NCI-H187 (cell line): Measurements from ENCODE around the gene AVEN.

ENCODE experiments used
- DNase-seq, 2 experiments: peaks; one replicate each; lab custom pipeline; 2025; lab: John Stamatoyannopoulos, UW

Gene AVEN

DNA sequence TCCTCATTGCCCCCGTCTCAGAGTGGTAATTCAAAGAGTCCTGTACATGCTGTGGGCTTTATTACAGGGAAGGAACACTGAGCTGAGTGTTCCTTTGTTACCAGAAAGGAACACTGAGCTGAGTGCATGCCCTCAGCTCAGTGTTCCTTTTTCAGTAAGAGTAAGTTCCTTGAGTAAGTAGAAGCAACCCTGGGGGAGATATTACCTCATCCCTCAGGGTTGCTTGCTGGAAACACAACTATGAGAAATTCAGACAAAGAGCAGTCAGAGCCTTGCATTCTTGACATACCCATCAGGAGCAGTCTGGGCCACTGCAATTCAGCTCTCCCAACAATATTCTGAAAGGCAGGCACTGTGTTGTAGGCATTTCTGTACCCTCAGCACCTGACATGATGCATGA lies 53.7 kb downstream of the AVEN start:
- no peak for DNase-seq

DNA sequence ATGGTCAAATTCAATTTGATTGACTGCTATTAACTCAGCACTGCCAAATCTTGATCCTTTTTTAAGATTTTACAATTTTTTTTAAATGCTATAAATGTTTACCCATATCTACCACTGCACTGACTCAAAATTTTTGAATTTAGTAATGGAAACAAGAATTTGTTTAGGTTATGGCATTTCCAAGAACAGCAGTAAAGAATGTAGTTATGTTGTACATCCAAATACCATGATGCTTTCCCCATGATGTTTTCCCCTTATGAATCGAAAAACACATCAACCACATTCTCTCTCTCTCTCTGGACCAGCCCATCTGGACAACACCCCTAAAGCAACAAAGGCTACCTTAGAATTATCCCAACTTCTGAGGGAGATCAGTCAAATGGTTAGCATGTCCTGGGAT lies 56.5 kb downstream of the AVEN start:
- DNase-seq = no peak

DNA sequence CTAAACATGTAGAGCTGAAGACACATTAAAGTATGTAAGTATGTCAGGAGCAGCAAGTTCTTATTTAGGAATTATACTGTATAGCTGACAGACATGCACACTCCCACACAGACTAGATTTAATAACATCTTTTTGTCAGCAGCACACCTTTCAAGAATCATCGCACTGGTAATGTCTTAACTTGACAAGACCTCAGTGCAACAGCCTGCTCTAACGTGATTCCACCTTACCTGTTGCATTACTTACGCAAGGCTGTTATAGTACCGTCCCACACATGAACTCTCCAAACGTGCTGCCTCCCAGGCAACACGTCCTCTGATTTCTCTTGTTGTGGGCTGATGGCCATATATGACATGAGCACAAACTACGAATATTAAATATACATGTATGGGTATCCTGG lies 58.8 kb downstream of the AVEN start:
- no peak for DNase-seq

DNA sequence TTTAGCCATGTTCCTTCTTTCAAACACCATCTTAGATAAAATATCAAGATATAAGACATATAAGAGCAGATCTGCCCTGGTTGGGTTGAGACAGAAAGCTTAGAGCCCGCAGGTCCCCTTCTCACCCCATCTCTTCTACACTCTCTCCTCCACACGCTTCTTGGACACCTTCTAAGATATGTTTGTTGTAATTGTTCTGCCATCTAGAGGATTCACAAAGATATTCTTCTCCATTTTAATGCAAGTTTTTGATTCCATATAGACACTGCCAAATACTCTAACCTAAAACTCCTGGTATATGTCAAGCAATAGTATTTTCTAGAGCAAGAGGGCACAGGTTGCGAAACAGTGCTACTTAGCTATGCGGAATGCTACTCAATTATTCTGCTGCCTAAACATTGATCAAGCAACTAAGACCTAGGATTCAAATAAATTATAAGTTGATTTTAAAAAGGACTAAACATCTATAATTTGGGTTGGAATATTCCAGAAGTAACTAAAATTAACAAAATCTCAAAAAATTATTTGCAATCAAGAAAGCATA lies 63.9 kb downstream of the AVEN start:
- DNase-seq = no peak

DNA sequence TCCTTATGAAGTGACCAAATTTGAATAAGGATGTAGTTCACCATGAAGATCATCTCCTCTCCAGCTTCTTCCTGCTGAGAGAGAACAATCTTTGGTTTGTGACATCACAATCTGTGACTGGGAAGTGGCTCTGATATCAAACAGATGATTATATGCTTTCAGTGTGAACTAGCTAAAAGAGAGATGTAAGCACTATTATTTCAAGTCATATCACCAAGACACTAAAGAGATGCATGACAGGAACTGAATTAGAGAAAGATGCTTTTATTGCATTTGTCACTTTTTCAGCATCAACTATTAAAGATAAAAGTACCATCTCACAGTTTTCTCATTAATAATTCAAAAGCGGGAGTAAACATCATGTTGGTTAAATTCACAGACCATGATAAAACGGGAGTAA lies 67.2 kb downstream of the AVEN start:
- no peak for DNase-seq

DNA sequence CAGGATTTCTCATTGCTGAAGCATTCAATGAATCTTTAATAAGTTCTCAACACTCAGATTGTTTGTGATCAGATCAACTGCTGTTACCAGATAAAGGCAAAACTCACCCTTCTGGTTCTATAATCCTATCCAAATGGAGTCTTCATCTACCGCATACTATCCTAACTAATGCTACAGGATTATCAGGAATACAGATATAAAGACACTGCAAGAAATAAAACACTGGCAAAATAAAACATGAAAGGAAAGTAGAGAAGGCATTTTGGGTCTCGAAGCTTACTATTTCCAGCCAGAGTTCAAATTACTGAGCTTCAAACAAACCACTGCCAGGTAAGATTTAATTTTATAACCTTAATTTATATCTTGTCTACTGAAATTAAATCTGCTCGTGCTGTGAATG lies 70.2 kb downstream of the AVEN start:
- no peak for DNase-seq

DNA sequence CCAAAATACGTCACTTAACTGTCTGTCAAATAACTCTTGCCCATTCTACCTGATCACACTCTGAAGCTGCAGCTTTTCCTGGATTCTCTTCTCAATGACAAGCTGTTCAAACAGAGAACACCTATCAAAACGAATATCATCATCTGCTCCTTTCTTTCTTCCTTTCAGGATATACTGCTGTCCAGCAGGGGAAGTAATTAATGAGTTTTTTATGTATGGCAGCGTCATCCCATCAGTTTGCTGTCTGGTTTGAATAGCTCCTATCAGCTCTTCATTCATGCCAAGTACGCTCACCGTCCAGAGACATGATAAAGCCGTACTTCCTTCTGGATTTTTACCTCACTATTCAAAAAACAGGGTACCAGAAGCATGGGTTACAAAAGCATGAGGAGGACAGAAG lies 70.8 kb downstream of the AVEN start, which contains the start of gene CHRM5:
CHRM5 (plus strand) TSS at position 274 of the 400 bp plus-strand sequence. CDS start 94,221 bp downstream, outside the sequence.
- DNase-seq = no peak

DNA sequence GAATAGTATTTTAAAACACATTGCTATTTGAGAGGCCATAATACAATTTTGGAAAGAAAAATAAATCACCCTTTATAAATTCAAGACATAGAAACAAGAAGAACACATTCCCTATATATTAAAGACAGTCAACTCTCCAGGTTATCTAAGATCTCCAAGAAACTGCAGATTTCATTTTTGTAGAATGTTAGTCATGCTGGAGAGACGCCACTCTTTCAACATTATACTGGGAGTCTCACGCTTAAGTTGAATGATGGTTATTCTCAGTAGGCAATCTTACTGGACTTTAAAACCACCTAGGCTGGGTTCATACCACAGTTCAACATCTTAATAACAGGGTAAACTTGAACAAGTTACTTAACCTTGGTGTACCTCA lies 74.4 kb downstream of the AVEN start:
- no peak for DNase-seq

DNA sequence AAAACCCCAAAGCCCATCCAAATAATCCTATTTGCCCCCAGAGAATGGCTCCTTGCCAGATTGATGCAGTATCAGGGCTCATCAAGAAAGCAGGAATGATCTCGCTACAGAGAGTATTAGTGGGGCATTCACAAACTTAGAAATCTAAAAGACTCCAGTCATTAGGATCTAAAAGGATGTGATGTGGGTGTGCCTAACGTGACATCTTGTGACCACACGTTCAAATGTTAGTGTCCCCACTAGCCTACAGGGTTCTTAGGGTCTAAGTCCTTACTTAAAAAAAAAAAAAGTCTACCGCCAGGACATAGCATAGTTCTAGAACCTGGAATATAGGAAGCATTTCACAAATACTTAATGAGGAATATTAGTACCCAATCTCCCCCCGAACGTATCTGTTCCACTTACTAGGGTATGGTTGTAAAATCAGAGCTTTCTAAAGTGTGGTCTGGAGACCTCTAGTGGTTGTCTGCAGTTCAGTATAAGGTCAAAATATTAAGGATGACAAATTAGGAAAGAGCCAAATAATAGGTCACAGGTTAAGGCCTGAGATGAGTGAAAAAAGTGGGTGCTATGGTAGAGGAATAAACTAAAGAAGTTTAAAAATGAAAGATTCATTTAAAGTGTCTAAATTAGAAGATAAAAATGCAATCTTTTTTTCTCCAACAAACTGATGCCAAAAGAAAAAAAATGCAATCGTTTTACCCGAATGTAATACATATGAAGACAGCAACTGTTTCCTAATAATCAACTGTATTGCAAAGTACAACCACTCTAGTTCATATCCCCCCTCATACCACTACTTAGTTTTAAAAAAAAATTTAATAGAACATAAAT lies 75.0 kb downstream of the AVEN start:
- DNase-seq = no peak

DNA sequence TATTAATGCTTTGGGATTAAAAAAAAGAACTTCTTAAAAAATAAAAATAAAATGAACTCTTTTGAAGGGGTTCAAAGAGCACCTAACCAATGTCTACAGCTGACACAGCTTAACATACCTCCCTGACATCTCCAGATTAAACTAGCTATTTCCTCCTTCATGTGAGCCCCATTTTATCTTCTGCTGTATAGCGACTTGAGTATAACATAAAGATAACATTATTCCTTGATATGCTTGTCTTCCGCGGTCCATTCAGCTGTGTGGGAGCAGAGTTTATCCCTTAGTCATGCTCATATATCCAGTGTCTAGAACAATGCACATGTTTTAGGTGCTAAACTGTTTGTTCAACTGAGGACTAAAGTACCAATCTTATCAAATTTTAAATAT lies 78.5 kb downstream of the AVEN start:
- no peak for DNase-seq

DNA sequence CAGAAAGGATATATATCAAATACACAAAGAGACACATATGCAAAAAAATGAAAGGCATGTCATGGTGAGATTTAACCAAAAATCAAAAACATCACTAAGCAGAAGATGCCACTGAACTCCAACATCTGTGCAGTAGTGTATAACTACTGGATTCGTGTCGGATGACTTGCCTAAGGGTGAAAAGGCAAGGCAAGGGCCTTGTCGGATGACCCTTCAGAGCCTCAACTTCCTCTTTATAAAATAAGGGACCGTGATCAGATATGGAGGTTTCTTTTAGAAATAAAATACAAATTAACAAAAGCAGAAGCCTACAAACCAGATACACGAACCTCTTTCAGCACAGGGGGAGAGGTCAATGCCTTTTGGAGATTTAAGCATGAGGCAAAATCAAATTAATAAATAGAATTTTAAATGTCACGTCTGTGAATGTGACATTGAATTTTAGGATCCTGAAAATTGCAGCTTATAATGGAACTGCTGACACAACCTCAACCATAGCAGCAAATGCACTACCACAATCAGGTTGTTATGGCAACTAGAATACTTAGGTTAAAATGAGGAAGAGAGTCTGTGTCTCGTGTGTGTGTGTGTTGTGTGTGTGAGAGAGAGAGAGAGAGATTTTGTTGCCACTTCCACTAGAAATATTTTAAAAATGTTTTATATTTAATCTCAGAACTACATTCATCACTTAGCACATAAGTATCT lies 79.0 kb downstream of the AVEN start:
- no peak for DNase-seq

DNA sequence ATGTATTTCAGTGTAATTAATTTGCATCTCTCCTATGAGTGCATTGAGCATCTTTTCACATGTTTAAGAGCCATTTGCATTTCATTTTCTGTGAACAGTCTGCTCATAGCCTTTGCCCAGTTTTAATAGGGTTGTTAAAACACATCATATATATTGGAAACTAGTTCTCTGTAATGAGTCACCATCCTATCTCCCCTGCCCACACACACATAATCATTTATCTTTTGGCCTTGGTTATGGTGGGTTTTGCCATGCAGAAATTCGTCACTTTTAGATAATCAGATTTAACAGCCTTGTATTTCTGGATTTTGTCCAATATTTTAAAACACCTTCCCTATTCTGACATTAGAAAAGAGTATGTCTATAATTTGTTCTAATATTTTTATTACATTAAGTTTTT lies 82.6 kb downstream of the AVEN start:
- no peak for DNase-seq

DNA sequence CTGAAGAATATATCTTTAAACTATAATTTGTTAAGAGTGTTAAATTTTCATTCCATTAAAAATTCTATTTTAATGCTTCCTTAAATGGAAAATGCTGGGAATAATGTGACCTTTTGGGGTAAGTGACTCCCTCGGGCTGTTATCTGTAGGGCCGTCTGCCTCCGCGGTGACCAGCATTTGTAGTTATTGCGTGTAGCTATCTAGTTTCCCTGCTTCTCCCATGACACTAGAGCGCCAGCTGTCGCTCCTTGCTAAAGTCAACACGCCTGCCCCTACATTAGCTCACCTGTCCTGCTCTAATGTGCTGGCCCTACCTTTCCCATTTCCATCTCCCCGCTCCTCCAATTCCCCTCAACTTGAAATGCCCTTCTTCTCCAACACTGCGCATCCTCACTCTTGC lies 83.1 kb downstream of the AVEN start:
- no peak for DNase-seq

DNA sequence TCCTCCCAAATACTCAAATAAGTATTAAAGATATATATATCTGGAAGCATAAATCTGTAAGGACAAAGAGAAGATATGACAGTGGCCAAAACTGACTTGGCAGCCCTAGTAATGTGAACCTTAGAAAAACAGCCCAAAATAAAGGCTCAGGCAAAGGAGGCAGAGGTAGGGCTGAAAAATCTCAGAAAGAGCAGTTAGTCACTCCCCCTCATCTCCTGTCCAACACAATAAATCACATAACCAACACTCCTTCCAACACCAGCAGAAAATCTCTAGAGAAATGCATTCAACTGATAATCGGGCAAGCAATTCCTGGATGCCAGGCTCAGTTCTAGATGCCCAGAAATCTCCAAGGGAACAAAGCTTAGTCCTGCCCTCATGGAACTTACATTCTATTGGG lies 92.9 kb downstream of the AVEN start:
- DNase-seq = no peak

DNA sequence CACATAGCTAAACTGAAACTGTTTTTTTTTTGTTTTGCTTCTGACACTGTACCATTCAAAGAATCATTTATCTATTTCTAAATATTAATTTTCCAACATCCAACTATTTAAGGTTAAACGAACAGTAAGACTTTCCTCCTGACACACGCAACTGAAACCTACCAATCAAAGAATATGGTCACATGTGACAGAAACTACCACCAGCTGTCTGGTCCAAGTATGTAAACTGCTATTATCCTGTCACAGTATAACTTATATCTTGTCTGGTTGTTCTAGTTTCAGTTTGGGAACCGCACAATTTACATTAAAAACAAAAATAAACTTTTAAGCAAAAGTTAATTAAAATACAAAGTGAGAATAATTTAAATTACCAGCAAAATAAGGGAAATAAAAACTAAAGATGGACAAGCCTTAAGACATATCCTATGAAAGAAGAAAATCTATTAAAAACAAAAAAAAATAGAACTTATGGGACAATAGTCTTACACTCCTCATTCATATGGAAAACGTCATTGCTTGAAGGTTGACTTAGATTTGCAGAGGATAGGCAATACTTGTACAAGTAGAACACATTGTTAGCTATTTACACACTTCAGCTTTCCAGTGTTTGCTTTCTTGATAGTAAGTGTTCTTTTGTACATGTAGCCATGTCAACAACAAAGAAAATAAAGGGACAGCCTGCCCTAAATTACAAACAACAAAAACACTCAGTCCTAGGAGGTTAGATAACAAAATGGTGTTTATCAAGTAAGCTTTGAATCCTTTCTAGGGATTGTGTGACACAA lies 97.5 kb downstream of the AVEN start:
- DNase-seq = no peak

DNA sequence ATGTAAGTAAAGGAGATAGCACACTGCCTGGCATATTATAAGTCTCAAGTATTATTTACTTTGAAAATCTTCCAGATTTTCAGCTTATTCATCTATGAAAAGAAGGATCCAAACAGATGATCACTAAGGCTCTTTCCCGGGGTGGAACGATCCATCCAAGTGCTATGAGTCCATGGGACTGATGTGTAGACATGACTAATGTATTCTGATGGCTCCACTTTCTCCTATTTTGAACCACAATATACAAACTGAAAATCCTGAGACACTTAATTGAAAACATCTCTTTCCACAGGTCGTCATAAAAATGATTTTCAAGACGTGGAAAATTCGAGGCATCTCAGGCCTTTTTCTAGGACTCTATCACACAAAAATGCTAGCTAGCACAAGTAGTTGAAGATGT lies 104.1 kb downstream of the AVEN start:
- DNase-seq = no peak

DNA sequence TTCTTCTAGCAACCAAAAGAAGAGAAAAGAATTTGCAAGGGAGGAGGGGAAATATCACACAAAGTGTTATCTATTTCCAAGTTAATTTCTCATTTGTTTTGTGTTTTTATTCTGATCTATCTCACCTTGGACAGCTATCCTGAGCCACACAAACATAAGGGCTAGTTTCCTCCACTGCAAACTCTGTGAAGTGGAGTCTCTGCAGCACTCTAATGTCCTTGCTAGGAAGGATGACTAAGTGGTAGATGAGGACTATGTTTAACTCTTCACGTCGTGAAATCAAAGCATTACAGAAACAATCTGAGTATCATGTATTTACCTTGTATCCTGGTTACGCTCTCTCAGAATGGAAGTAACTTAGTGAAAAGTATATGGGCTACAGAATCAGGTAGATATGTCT lies 104.6 kb downstream of the AVEN start:
- DNase-seq = no peak

DNA sequence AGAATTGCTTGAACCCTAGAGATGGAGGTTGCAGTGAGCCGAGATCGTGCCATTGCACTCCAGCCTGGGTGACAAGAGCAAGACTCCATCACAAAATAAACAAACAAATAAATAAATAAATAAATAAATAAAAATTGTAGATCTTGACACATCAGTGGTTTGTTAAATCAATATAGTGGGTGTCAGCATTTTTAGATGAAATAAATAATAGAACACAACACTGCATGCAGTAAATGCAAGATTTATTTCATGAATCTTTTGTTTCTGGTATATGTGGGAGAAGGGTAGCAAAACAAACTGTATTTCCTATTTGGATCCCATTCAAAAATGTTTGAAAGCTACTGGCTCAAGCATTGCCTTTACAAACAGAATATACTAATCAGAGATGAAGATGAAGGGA lies 106.3 kb downstream of the AVEN start:
- no peak for DNase-seq

DNA sequence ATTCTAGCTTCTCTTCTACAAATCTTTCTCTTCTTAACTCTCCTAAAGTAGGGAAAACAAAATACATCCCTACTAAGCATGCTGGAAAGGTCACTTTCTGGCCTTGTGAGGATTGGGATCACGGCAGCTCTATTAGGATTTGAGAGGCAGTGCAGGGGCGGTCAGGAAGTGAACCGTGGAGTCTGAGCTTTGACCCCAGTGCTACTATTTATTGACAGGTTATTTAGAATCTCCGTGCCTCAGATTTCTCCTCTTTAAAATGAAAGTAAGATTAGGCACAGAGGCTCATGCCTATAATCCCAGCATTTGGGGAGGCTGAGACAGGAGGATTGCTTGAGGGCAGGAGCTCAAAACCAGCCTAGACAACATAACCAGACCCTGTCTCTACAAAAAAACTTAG lies 112.7 kb downstream of the AVEN start:
- DNase-seq = no peak

DNA sequence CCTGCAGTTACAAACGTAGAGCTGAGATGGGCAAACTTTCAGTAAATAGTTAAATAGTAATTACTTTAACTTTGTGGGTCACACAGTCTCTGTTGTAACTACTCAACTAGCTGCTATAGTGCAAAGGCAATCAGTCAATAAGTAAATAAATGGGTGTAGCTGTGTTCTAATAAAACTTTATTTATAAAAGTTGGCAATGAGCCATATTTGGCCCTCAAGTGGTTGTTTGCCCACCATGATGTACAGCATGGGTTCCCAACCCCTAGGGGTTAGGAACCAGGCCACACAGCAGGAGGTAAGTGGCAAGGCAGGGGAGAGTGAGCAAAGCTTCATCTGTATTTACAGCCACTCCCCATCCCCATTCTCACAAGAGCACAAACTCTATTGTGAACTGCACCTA lies 115.6 kb downstream of the AVEN start:
- no peak for DNase-seq

DNA sequence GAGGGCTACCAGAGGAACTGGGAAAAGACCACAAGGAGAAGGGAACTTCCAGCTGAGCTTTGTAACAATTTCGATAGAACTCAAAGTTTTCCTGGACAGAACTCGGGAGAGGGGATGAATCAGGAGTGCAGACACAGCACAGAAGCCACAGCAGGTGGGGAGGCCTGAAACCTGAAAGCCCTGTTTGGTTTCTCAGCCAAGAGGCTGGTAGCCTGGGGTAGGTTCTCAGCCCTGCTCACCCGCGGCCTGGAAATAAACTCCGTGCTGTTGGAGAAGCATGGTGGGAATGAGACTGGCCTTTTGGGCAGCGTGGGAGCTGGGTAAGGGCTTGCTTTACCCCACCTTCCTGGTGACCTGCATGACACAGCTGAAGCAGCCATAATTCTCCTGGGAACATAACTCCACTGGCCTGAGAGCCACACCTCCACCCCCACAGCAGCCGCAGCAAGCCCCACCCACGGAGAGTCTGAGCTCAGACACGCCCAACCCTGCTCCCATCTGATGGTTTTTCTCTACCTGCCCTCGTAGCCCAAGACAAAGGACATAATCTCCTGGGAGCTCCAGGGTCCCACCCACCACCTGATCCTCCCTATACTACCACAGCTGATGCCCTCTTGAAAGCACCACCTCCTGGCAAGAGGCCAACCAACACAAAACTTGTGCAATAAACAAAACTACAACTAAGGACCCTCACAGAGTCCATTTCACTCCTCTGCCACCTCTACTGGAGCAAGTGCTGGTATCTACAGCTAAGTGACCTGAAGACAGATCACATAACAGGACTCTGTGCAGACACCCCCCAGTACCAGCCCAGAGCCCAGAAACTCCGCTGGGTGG lies 123.2 kb downstream of the AVEN start:
- DNase-seq = peak; percentile 71 to 75

DNA sequence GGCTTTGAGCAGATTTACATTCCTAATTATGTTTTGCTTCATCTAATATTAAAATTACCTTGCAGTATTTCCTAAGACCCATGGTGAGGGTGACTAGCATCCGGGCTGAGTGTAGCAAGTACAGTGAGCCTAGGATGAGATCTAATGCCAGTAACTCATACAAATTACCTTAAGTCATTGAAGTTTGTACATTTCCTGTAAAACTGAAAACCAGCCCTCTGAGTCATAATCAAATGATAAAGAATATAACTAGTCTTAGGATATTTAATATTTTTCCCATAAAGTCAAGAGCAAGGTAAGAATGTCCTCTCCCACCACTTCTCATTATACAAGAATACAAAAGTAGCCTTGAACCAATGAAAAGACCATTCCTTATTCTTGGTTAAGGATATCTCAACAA lies 125.5 kb downstream of the AVEN start:
- DNase-seq = no peak
